Tongue (tissue), 2 donors: ENCODE data around the gene RALGPS1. TPM values are rescaled to one million over a fixed set of nuclear protein-coding genes. Genes with fewer than 3 reads are reported as not detected.
"Not testable (repeated sequence)": the region's sequence is repeated elsewhere in the genome, so short reads cannot be mapped to it uniquely, and the experiment has no call there.

Source experiments
- DNase-seq: peaks from one replicate; pipeline ENCODE4 v3.0.0-alpha.2; 2015
- total RNA-seq: library from RNA; depleted of rRNA; stranded (reverse); fragments of >200 nt; gene quantifications from one replicate; pipeline ENCODE4 v1.2.3, GENCODE V29; 2014

The RALGPS1 gene
- total RNA-seq, 1 donor from 2014 or later = 11.7 TPM

GRCh38 chr9:127159949-127160610, 245.5 kb downstream of the RALGPS1 start:
- no peak for DNase-seq

GRCh38 chr9:127161081-127161624, 246.6 kb downstream of the RALGPS1 start:
- no peak for DNase-seq

GRCh38 chr9:127162046-127162863, 247.7 kb downstream of the RALGPS1 start:
- DNase-seq = no peak

GRCh38 chr9:127162864-127163365, 248.3 kb downstream of the RALGPS1 start:
- no peak for DNase-seq

GRCh38 chr9:127163409-127163808, 248.8 kb downstream of the RALGPS1 start:
- DNase-seq = no peak

GRCh38 chr9:127165116-127165515, 250.5 kb downstream of the RALGPS1 start:
- no peak for DNase-seq

GRCh38 chr9:127166111-127166510, 251.5 kb downstream of the RALGPS1 start:
- no peak for DNase-seq

- no peak for DNase-seq
These were observed 252.3 kb downstream of the RALGPS1 start for GRCh38 chr9:127166651-127167524.

GRCh38 chr9:127167560-127168326, 253.2 kb downstream of the RALGPS1 start:
- DNase-seq = no peak

GRCh38 chr9:127168756-127169574, 254.4 kb downstream of the RALGPS1 start:
- DNase-seq = no peak

- DNase-seq = no peak
These were observed 254.9 kb downstream of the RALGPS1 start for GRCh38 chr9:127169575-127169883.

- DNase-seq = no peak
These were observed 255.5 kb downstream of the RALGPS1 start for GRCh38 chr9:127170103-127170502.

- no peak for DNase-seq
These were observed 256.1 kb downstream of the RALGPS1 start for GRCh38 chr9:127170652-127171051.

GRCh38 chr9:127171348-127171747, 256.8 kb downstream of the RALGPS1 start:
- DNase-seq = not testable (repeated sequence)

GRCh38 chr9:127172066-127172707, 257.6 kb downstream of the RALGPS1 start:
- no peak for DNase-seq

GRCh38 chr9:127173063-127173462, 258.5 kb downstream of the RALGPS1 start:
- no peak for DNase-seq

GRCh38 chr9:127174386-127175318, 260.1 kb downstream of the RALGPS1 start:
- DNase-seq = no peak

GRCh38 chr9:127175319-127175715, 260.7 kb downstream of the RALGPS1 start:
- DNase-seq = no peak

- no peak for DNase-seq
These were observed 261.2 kb downstream of the RALGPS1 start for GRCh38 chr9:127175764-127176163.
